Measurements from ENCODE around the gene HOXD8. TPM values are rescaled to one million over a fixed set of nuclear protein-coding genes. Genes with fewer than 3 reads are reported as not detected.

HOXD8 gene
- total RNA-seq, 4 donors from 2014 or later = 2.4 to 8.9 (median 6.0) TPM

DNA sequence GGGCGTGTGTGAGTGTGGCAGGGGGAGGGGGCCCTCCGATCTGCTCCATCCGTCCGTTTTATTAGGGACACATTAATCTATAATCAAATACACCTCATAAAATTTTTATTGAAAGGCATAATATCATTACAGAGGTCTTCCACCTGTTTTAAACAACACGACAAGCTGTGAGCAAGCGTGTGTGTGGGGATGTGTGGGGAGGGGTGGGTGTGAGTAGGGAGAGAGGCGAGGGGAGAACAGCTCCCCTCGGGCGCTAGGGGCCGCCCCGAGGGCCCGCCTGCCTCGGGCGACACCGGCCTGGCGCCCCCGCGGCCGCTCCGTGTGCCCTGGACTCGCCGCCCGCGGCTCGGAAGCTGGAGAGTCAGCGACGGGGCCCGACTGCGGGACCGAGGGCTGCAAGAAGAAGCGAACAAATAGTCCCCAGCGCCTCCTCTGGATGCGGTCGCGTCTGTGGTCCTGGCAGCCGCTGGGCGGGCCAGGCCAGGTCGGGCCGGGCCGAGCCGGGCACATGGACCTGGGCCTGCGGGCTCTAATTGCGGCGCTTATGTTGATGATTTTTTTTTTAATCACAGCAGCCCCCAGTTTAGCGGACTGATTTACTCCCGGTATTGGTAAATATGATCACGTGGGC is 7.3 kb upstream of the HOXD8 start:
- intact Hi-C loops (cut with DNase I; ENCODE audit: low total_unique reads) = loop anchor here (5.0 to 10.0 kb wide), 2 partner anchors 515 to 1033 kb away; no protein-coding TSS in a partner anchor
- no peak for DNase-seq (ENCODE audit: low spot score in 2 of 2)
- TF ChIP-seq, protein P1, sequence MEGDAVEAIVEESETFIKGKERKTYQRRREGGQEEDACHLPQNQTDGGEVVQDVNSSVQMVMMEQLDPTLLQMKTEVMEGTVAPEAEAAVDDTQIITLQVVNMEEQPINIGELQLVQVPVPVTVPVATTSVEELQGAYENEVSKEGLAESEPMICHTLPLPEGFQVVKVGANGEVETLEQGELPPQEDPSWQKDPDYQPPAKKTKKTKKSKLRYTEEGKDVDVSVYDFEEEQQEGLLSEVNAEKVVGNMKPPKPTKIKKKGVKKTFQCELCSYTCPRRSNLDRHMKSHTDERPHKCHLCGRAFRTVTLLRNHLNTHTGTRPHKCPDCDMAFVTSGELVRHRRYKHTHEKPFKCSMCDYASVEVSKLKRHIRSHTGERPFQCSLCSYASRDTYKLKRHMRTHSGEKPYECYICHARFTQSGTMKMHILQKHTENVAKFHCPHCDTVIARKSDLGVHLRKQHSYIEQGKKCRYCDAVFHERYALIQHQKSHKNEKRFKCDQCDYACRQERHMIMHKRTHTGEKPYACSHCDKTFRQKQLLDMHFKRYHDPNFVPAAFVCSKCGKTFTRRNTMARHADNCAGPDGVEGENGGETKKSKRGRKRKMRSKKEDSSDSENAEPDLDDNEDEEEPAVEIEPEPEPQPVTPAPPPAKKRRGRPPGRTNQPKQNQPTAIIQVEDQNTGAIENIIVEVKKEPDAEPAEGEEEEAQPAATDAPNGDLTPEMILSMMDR (IDR thresholded peaks at IDR 0.05) = no peak
- WGBS, 2 donors = 4 to 5% methylated on average over 43 to 47 of the region's 47 CpGs
- H3K4me3 ChIP-seq (ENCODE audit: low read depth, poor library complexity, severe bottlenecking) = peak overlapping the region; percentile 38

DNA sequence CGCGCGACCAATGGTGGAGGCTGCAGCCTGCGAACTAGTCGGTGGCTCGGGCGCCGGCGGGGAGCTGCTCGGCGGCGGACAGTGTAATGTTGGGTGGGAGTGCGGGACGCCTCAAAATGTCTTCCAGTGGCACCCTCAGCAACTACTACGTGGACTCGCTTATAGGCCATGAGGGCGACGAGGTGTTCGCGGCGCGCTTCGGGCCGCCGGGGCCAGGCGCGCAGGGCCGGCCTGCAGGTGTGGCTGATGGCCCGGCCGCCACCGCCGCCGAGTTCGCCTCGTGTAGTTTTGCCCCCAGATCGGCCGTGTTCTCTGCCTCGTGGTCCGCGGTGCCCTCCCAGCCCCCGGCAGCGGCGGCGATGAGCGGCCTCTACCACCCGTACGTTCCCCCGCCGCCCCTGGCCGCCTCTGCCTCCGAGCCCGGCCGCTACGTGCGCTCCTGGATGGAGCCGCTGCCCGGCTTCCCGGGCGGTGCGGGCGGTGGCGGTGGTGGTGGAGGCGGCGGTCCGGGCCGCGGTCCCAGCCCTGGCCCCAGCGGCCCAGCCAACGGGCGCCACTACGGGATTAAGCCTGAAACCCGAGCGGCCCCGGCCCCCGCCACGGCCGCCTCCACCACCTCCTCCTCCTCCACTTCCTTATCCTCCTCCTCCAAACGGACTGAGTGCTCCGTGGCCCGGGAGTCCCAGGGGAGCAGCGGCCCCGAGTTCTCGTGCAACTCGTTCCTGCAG is 6.7 kb upstream of the HOXD8 start, which contains the start of gene HOXD9:
TSS of gene HOXD9 (plus strand) at position 37 of the 728 bp plus-strand sequence. CDS start at position 87, 50 bp downstream.
- no peak for TF ChIP-seq POLR2A (IDR thresholded peaks at IDR 0.05)
- intact Hi-C loops (cut with DNase I; ENCODE audit: low total_unique reads) = loop anchor here (5.0 to 10.0 kb wide), 2 partner anchors 514 to 1032 kb away; no protein-coding TSS in a partner anchor
- DNase-seq (ENCODE audit: low spot score in 2 of 2) = peak; percentile 60 to 96

DNA sequence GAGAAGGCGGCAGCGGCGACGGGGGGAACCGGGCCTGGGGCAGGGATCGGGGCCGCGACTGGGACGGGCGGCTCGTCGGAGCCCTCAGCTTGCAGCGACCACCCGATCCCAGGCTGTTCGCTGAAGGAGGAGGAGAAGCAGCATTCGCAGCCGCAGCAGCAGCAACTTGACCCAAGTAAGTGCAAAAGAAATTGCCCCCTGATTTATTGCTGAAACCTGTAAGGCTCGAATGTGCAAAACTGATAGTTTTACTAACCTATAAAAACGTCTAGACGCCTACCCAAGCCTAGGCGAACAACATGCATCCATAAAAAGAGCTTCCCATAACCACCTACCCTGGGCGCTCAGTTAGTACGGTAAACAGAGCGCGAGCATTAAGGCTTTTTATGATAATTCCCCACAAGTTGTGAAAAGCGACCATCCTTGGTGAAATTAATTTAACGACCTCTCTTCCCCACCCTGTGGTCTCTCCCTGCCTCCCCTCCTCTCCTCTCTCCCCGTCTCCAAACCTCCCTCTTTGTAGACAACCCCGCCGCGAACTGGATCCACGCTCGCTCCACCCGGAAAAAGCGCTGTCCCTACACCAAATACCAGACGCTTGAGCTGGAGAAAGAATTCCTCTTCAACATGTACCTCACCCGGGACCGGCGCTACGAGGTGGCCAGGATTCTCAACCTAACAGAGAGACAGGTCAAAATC is 5.9 kb upstream of the HOXD8 start:
- intact Hi-C loops (cut with DNase I; ENCODE audit: low total_unique reads) = loop anchor here (5.0 to 10.0 kb wide), 2 partner anchors 514 to 1031 kb away; no protein-coding TSS in a partner anchor
- H3K4me3 ChIP-seq (ENCODE audit: low read depth, poor library complexity, severe bottlenecking) = peak overlapping the region; percentile 38
- TF ChIP-seq POLR2A (IDR thresholded peaks at IDR 0.05) = no peak
- TF ChIP-seq, protein P1 (IDR thresholded peaks at IDR 0.05) = no peak
- DNase-seq (ENCODE audit: low spot score in 2 of 2) = peak in 1 of 2 donors; percentile 87
- WGBS, 2 donors = 18 to 22% methylated on average over 26 to 35 of the region's 40 CpGs

More for the DNA sequence above, 6.7 kb upstream of the HOXD8 start, which contains the start of gene HOXD9:
- WGBS, 2 donors = 6% methylated on average over 13 to 30 of the region's 84 CpGs
- peak within 1 kb of the TSS; percentile 38 for H3K4me3 ChIP-seq (ENCODE audit: low read depth, poor library complexity, severe bottlenecking)

DNA sequence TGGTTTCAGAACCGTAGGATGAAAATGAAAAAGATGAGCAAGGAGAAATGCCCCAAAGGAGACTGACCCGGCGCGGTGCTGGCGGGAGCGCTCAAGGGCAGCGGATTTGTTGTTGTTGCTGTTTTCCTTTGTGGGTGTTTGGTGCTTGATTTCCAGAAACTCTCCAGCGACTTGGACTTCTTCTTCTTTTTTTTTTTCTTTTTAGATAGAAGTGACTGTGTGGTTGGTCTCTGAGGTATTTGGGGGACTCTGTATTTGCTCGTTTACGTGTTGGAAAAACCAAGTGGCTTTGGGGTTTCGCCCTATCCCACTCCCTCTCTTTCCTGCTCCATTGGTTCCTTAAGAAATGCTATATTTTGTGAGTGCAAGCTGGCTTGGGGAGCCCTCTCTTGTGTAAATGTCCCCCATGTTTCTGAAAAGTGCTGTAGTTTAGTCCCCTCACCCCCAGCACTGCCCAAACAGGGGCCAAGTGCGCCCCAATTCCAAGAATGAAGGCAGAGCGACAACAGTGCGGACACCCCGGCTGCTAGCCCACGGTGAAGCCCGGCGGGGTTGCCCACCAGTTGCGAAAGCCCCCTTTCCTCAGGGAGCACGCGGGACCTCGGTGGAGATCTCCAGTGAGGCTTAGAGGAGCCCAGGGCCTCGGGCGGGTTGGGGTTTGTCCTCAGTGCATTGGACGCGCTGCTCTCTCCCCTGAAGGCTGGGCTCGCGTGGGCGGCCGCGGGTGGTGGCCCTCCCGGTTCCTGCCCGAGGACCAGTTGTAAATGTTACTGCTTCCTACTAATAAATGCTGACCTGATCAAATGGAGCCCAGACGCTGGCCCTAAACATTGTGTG is 5.2 kb upstream of the HOXD8 start:
- 41 to 59% methylated on average over 33 to 34 of the region's 34 CpGs for WGBS, 2 donors
- DNase-seq (ENCODE audit: low spot score in 2 of 2) = peak in 1 of 2 donors; percentile 84
- intact Hi-C loops (cut with DNase I; ENCODE audit: low total_unique reads) = loop anchor here (5.0 to 10.0 kb wide), 2 partner anchors 513 to 1030 kb away; no protein-coding TSS in a partner anchor
- no peak overlapping the region for H3K4me3 ChIP-seq (ENCODE audit: low read depth, poor library complexity, severe bottlenecking)
- TF ChIP-seq, protein P1 (IDR thresholded peaks at IDR 0.05) = no peak
- no peak for TF ChIP-seq POLR2A (IDR thresholded peaks at IDR 0.05)

DNA sequence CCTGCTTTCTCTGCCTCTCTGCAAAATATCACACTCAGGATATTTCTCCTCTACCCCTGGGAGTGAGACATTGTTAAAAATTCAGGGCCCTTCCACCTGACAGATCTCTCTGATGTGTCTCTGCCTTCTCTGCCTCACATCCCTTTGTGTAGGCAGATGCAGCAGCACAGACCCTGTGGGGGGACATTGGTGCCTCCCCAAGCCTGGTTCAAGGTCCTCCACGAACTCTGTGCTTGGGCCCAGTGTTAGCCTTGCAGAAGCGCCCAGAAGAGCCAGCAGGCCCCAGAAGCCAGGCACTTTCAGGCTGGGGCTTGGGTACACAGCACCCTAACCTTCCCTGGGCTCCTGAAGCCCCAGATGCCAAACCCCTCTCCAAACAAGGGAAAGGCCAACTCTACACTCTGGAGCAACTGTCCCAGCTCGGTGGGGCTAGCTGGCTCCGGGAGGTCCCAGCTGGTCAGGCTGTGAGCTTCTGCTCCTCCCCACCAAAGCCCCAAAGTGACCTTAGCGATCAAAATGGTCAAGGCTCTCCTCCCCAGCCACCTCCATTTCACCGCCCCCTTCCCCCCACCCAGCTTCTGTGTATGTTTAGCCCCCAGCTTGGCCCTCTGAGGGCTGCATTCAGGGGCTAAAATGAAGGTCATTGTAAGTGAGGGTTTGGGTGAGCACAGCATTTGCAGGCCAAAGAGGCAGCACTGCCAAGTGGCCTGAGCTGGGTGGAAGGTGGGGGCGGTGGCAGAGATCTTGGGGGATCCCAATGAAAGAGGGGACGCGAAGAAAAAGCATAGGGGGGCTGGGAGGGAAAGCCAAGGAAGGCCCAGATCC is 4.3 kb upstream of the HOXD8 start:
- no peak overlapping the region for H3K4me3 ChIP-seq (ENCODE audit: low read depth, poor library complexity, severe bottlenecking)
- TF ChIP-seq POLR2A (IDR thresholded peaks at IDR 0.05) = no peak
- TF ChIP-seq, protein P1 (IDR thresholded peaks at IDR 0.05) = no peak
- intact Hi-C loops (cut with DNase I; ENCODE audit: low total_unique reads) = loop anchor here (5.0 to 10.0 kb wide), 2 partner anchors 512 to 1030 kb away; no protein-coding TSS in a partner anchor
- 58 to 72% methylated on average over 9 of the region's 9 CpGs for WGBS, 2 donors
- peak in 1 of 2 donors; percentile 71 for DNase-seq (ENCODE audit: low spot score in 2 of 2)

Measured in lower leg skin (tissue), 4 donors.